K562 (cell line): ENCODE results near the gene SENP3. TPM values are rescaled to one million over a fixed set of nuclear protein-coding genes. Genes with fewer than 3 reads are reported as not detected.

Experiments
- ARHGAP35 ChIP-seq: fragments of 450-650 bp; IDR thresholded peaks from 2 replicates; pipeline ENCODE4 v1.6.1; 2018; ENCODE audit not compliant: partially characterized antibody
- BACH1 ChIP-seq: fragments of 200-800 bp; sonication (Bioruptor generic); IDR thresholded peaks from 2 replicates; pipeline ENCODE4 v1.6.1; 2016; ENCODE audit warnings: missing genetic modification characterization, missing compliant biosample characterization
- CBFA2T3 ChIP-seq: fragments of 450-650 bp; IDR thresholded peaks from 2 replicates; pipeline ENCODE4 v1.6.1; 2017
- CTBP1 ChIP-seq: fragments of 450-650 bp; IDR thresholded peaks from 2 replicates; pipeline ENCODE4 v1.6.1; 2016; ENCODE audit warnings: borderline replicate concordance
- E2F8 ChIP-seq: fragments of 450-650 bp; IDR thresholded peaks from 2 replicates; pipeline ENCODE4 v1.7.1; 2018; ENCODE audit warnings: mild to moderate bottlenecking, low read depth; ENCODE audit not compliant: partially characterized antibody
- EP400 ChIP-seq: fragments of 450-650 bp; IDR thresholded peaks from 2 replicates; pipeline ENCODE4 v1.6.1; 2017; ENCODE audit warnings: antibody characterized with exemption, mild to moderate bottlenecking, moderate library complexity
- ESRRA ChIP-seq: fragments of 450-650 bp; IDR thresholded peaks from 2 replicates; pipeline ENCODE4 v1.6.1; 2014; ENCODE audit warnings: low read depth, mild to moderate bottlenecking, moderate library complexity, borderline replicate concordance
- HDAC2 ChIP-seq: fragments of 450-650 bp; IDR thresholded peaks from 2 replicates; pipeline ENCODE4 v1.6.1; 2016; ENCODE audit warnings: mild to moderate bottlenecking
- KAT7 ChIP-seq: sonication (generic); formaldehyde crosslinking; IDR thresholded peaks from 2 replicates; pipeline ENCODE4 v1.8.0; 2022; ENCODE audit warnings: missing genetic modification reagents, mild to moderate bottlenecking, borderline replicate concordance
- MAFG ChIP-seq: fragments of 450-650 bp; conservative IDR thresholded peaks from 2 replicates; pipeline ENCODE4 v1.6.1; 2016; ENCODE audit warnings: missing genetic modification characterization, missing compliant biosample characterization
- MIER1 ChIP-seq: fragments of 450-650 bp; IDR thresholded peaks from 2 replicates; pipeline ENCODE4 v1.6.1; 2016; ENCODE audit warnings: antibody characterized with exemption, mild to moderate bottlenecking, low read depth
- NCOA1 ChIP-seq: fragments of 450-650 bp; IDR thresholded peaks from 2 replicates; pipeline ENCODE4 v1.6.1; 2016; ENCODE audit warnings: low read depth
- RCOR1 ChIP-seq, 2 experiments: IDR thresholded peaks; 2 replicates each; pipeline ENCODE4 v1.6.1; 2012; ENCODE audit warnings: low read depth in 2 of 2, low read length in 2 of 2, borderline replicate concordance in 1 of 2, improper control_type of control experiment in 1 of 2
- SMARCA4 ChIP-seq: fragments of 450-650 bp; IDR thresholded peaks from 2 replicates; pipeline ENCODE4 v1.6.1; 2016
- SOX6 ChIP-seq: fragments of 450-650 bp; IDR thresholded peaks from 2 replicates; pipeline ENCODE4 v1.6.1; 2014; ENCODE audit warnings: mild to moderate bottlenecking
- ZNF316 ChIP-seq: fragments of 450-650 bp; IDR thresholded peaks from 2 replicates; pipeline ENCODE4 v1.6.1; 2016
- polyA plus RNA-seq, 8 experiments: library from polyadenylated mRNA; depleted of rRNA in 4 of 8; stranded (reverse) in 5 of 8; unstranded in 3 of 8; fragments of >200 nt; fragmentation: Nextera tagmentation in 2 of 8; fragmentation: Illumina TruSeq in 1 of 8; extraction: Ambion mirVana in 2 of 8; extraction: Trizol in 1 of 8; gene quantifications; 2 replicates each; pipeline versions ENCODE4 v1.2.1 to v1.2.3, GENCODE V29; 2011 to 2014; ENCODE audit warnings: inconsistent platforms in 1 of 8, missing spikeins in 1 of 8
- total RNA-seq, 7 experiments: library from RNA; depleted of rRNA in 6 of 7; stranded (reverse); fragments of >200 nt in 6 of 7; fragmentation: Illumina TruSeq in 2 of 7; extraction: Trizol in 2 of 7; gene quantifications; 2 replicates each; pipeline versions ENCODE4 v1.2.1 to v1.2.3, GENCODE V29; 2011 to 2021; ENCODE audit warnings: low replicate concordance in 1 of 7
- TF ChIP-seq, protein P1 (sequence below), 2 experiments: fragments of 450-650 bp; conservative IDR thresholded peaks; 2 replicates each; pipeline ENCODE4 v1.6.1; 2017; ENCODE audit warnings: mild to moderate bottlenecking in 2 of 2, moderate library complexity in 2 of 2
- TF ChIP-seq, protein P2 (sequence below): fragments of 250-450 bp; sonication (Bioruptor Pico); IDR thresholded peaks from 2 replicates; pipeline ENCODE4 v1.5.0; 2021
- TF ChIP-seq, protein P3 (sequence below): fragments of 450-650 bp; IDR thresholded peaks from 2 replicates; pipeline ENCODE4 v1.6.1; 2016; ENCODE audit warnings: low read depth, mild to moderate bottlenecking, moderate library complexity

The SENP3 gene
- total and polyA plus RNA-seq, 9 of the 15 experiments (the other 6 are each of a cell fraction or from before 2014, with no cell fraction given), result 0.63 to 102 (median 78.8) TPM

- TF ChIP-seq RCOR1 (IDR thresholded peaks at IDR 0.05; ENCODE audit: borderline replicate concordance in 1 of 2, low read depth in 2 of 2, low read length in 2 of 2), result peak in 1 of 2 experiments; percentile 98; a peak in 2 of 4 replicates
- TF ChIP-seq, protein P1, sequence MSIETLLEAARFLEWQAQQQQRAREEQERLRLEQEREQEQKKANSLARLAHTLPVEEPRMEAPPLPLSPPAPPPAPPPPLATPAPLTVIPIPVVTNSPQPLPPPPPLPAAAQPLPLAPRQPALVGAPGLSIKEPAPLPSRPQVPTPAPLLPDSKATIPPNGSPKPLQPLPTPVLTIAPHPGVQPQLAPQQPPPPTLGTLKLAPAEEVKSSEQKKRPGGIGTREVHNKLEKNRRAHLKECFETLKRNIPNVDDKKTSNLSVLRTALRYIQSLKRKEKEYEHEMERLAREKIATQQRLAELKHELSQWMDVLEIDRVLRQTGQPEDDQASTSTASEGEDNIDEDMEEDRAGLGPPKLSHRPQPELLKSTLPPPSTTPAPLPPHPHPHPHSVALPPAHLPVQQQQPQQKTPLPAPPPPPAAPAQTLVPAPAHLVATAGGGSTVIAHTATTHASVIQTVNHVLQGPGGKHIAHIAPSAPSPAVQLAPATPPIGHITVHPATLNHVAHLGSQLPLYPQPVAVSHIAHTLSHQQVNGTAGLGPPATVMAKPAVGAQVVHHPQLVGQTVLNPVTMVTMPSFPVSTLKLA (conservative IDR thresholded peaks at IDR 0.05), result 0 out of 4 replicates have a peak, but pooled peaks of 1 of the 2 experiments have one; percentile 7
- no peak for TF ChIP-seq EP400
- TF ChIP-seq CBFA2T3, result peak; percentile 24; the same call in 1 of the 2 replicates
- TF ChIP-seq KAT7, result no peak
- TF ChIP-seq, protein P2, sequence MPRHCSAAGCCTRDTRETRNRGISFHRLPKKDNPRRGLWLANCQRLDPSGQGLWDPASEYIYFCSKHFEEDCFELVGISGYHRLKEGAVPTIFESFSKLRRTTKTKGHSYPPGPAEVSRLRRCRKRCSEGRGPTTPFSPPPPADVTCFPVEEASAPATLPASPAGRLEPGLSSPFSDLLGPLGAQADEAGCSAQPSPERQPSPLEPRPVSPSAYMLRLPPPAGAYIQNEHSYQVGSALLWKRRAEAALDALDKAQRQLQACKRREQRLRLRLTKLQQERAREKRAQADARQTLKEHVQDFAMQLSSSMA (CRISPR knock-in tag), result no peak
- TF ChIP-seq NCOA1, result no peak
- peak; percentile 87 for TF ChIP-seq BACH1 (tag)
- TF ChIP-seq, protein P3, sequence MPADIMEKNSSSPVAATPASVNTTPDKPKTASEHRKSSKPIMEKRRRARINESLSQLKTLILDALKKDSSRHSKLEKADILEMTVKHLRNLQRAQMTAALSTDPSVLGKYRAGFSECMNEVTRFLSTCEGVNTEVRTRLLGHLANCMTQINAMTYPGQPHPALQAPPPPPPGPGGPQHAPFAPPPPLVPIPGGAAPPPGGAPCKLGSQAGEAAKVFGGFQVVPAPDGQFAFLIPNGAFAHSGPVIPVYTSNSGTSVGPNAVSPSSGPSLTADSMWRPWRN, result 0 out of 2 replicates have a peak, but pooled peaks have one; percentile 20
- no peak for TF ChIP-seq E2F8
- TF ChIP-seq MAFG, result peak; percentile 99
- TF ChIP-seq CTBP1, result 0 out of 2 replicates have a peak, but pooled peaks have one; percentile 25
- TF ChIP-seq SMARCA4, result peak; percentile 19; the same call in 1 of the 2 replicates
- peak; percentile 81; the same call in 1 of the 2 replicates for TF ChIP-seq ESRRA
- no peak for TF ChIP-seq ARHGAP35
- no peak for TF ChIP-seq MIER1
- peak; percentile 67 for TF ChIP-seq SOX6
- TF ChIP-seq ZNF316, result peak; percentile 99
- peak; percentile 86 for TF ChIP-seq HDAC2
- TF ChIP-seq, all 486 proteins: peak for 25
Measured at GRCh38 chr17:7611635-7612293, 50.0 kb downstream of the SENP3 start (continued).
